NCI-H446 treated with DMSO at 0.1 percent for 48 hours (cell line): Measurements from ENCODE around the gene KIAA1586.
"Not testable (repeated sequence)": the region's sequence is repeated elsewhere in the genome, so short reads cannot be mapped to it uniquely, and the experiment has no call there.

Source experiments
- DNase-seq: peaks from one replicate; lab custom pipeline; 2025; lab: John Stamatoyannopoulos, UW

The KIAA1586 gene

GRCh38 chr6:57047257-57047585, 728 bp downstream of the KIAA1586 start:
- DNase-seq, result not testable (repeated sequence)

GRCh38 chr6:57047859-57048258, 1.4 kb downstream of the KIAA1586 start:
- not testable (repeated sequence) for DNase-seq

GRCh38 chr6:57048577-57048976, 2.1 kb downstream of the KIAA1586 start:
- no peak for DNase-seq

GRCh38 chr6:57063847-57064246, 17.4 kb downstream of the KIAA1586 start:
- DNase-seq, result no peak

- DNase-seq, result no peak
Measured at GRCh38 chr6:57064809-57065208, 18.3 kb downstream of the KIAA1586 start.

- DNase-seq, result no peak
Measured at GRCh38 chr6:57068061-57068460, 21.6 kb downstream of the KIAA1586 start.

- no peak for DNase-seq
Measured at GRCh38 chr6:57069228-57069627, 22.7 kb downstream of the KIAA1586 start.

GRCh38 chr6:57069920-57070331, 23.4 kb downstream of the KIAA1586 start:
- DNase-seq, result no peak

- DNase-seq, result no peak
Measured at GRCh38 chr6:57072108-57072507, 25.6 kb downstream of the KIAA1586 start.

GRCh38 chr6:57074383-57074782, 27.9 kb downstream of the KIAA1586 start:
- no peak for DNase-seq

- DNase-seq, result no peak
Measured at GRCh38 chr6:57075092-57075491, 28.6 kb downstream of the KIAA1586 start.

GRCh38 chr6:57078531-57079207, 32.2 kb downstream of the KIAA1586 start:
- DNase-seq, result no peak

- no peak for DNase-seq
Measured at GRCh38 chr6:57085471-57085870, 39.0 kb downstream of the KIAA1586 start.

GRCh38 chr6:57086843-57087242, 40.4 kb downstream of the KIAA1586 start:
- no peak for DNase-seq

- DNase-seq, result no peak
Measured at GRCh38 chr6:57087916-57088315, 41.4 kb downstream of the KIAA1586 start.

GRCh38 chr6:57089265-57089664, 42.8 kb downstream of the KIAA1586 start:
- no peak for DNase-seq

- peak; percentile 96 for DNase-seq
Measured at GRCh38 chr6:57089687-57090457, 43.4 kb downstream of the KIAA1586 start, which contains the start of gene ZNF451. Gene ZNF451, plus strand, starts transcription at chr6:57090188. Its CDS starts 66 bp downstream, at chr6:57090254.

- DNase-seq, result not testable (repeated sequence)
Measured at GRCh38 chr6:57090458-57091067, 44.1 kb downstream of the KIAA1586 start.

- not testable (repeated sequence) for DNase-seq
Measured at GRCh38 chr6:57091375-57091774, 44.9 kb downstream of the KIAA1586 start.

- DNase-seq, result no peak
Measured at GRCh38 chr6:57094689-57095088, 48.2 kb downstream of the KIAA1586 start.

- no peak for DNase-seq
Measured at GRCh38 chr6:57097596-57097995, 51.1 kb downstream of the KIAA1586 start.

- DNase-seq, result no peak
Measured at GRCh38 chr6:57102976-57103375, 56.5 kb downstream of the KIAA1586 start.

GRCh38 chr6:57104336-57104735, 57.8 kb downstream of the KIAA1586 start:
- no peak for DNase-seq
